GM19455 (cell line): ENCODE results near the gene TBC1D23.
"Not testable (repeated sequence)": the region's sequence is repeated elsewhere in the genome, so short reads cannot be mapped to it uniquely, and the experiment has no call there.

Source experiments
- ATAC-seq: cut with Tn5 transposase; IDR thresholded peaks from one replicate; pipeline ENCODE4 v1.9.1; 2021; ENCODE audit not compliant: unreplicated experiment

Gene TBC1D23

GRCh38 chr3:100295089-100295488 is 34.3 kb downstream of the TBC1D23 start:
- no peak for ATAC-seq

DNA sequence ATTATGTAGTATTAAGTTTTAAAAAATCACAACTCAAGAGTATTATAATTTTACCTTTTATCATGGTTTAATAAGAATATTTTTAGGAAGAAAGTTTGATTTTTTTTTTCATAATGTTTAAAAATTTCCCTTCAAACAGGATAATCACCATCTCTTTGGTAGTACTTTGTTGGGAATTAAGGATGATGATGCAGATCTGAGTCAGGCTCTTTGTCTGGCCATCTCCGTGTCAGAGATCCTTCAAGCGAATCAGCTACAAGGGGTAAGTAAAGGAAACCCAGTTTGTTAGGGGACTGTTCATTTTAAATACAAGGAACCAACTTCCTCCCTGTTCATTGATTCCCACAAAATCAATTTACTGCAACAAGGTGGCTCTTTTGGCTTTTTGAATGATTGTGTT is 37.0 kb downstream of the TBC1D23 start:
- ATAC-seq, result no peak

DNA sequence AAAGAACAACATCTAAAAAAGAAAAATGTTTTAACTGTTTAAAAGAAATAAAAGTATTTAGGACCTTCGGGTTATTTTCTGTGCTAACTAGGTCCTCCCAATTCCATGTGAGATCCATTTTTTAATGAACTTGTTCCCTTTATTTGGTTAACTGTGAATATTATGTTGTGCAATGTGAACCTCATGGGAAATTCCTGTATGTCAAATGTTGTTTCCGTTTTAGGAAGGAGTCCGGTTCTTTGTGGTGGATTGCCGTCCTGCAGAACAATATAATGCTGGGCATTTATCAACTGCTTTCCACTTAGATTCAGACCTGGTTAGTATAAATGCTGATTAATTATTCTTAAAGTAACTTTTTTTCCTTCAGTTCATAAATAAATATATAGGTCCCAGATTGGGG is 38.2 kb downstream of the TBC1D23 start:
- no peak for ATAC-seq

- no peak for ATAC-seq
Measured at GRCh38 chr3:100306695-100307094, 45.9 kb downstream of the TBC1D23 start.

GRCh38 chr3:100310355-100310965 is 49.7 kb downstream of the TBC1D23 start:
- ATAC-seq, result no peak

- no peak for ATAC-seq
Measured at GRCh38 chr3:100311011-100311410, 50.2 kb downstream of the TBC1D23 start.

DNA sequence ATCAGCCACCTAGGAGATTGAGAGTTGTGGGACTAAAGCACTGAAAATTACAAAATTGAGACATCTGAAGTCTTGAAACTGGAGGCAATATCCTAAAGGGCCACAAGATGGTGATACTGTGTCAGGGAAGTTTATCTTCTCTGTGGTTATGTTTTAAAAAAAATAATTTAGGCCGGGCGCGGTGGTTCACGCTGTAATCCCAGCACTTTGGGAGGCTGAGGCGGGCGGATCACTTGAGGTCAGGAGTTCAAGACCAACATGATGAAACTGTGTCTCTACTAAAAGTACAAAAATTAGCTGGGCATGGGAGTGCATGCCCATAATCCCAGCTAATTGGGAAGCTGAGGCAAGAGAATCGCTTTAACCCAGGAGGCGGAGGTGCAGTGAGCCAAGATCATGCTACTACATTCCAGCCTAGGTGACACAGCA is 55.9 kb downstream of the TBC1D23 start:
- peak; percentile 60 for ATAC-seq

DNA sequence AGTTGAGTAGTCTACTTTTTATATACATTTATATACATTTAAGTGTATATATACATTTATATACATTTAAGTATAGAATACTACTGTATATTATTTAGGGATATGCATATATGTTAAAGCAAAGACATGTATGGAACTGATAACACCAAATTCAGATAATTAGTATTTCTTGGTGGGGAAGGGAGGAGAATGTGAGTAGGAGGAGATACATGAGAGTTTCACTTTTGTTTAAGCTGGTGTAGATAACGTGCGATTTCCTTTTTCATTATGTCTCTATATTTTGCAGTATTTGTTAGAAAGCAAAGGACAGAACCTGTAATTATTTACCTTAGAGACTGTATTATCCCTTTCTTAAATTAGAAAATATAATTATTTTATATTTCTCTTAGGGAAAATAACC is 57.1 kb downstream of the TBC1D23 start:
- peak; percentile 52 for ATAC-seq

DNA sequence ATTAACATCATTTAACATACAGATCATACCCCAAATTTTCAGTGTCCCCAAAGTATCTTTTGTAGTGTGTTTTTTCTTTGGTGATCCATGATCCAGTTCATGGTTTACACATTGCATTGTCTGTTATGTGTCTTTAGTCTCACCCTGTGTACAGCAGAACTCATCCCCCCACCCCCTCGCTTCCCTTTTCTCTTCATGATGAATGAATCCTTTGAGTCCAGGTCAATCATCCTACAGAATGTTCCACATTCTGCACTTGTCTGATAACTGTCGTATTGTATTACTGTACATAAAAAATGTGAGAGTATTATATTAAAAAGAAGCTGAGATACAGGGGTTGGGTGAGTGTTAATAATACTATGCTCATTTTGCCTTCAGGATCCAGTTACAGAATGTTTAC is 59.2 kb downstream of the TBC1D23 start:
- ATAC-seq, result no peak

DNA sequence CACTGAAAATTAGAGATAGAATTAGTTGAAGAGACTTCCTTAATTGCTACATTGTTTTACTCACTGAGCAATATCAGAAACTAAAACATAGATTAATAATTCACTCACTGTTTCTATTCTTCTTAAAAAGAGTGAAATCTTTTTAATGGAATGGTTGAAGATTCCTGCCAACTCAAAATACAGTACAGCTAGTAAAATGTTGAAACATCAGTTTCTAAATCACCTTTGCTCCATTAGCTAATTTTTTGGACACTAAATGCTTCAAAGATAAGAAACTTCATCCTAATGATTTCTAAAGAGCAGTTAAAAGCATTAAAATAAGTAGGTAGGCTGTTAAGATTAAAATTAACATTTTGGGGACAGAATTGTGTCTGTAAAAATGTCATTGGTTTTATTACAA is 63.3 kb downstream of the TBC1D23 start:
- ATAC-seq, result no peak

GRCh38 chr3:100325827-100326226 is 65.0 kb downstream of the TBC1D23 start:
- ATAC-seq, result no peak

DNA sequence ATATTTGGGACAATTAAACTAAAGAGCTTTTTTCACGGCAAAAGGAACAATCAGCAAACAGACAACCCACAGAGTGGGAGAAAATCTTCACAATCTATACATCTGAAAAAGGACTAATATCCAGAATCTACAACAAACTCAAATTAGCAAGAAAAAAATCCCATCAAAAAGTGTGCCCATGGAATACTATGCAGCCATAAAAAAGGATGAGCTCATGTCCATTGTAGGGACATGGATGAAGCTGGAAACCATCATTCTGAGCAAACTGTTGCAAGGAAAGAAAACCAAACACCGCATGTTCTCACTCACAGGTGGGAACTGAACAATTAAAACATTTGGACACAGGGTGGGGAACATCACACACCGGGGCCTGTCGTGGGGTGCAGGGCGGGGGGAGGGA is 66.6 kb downstream of the TBC1D23 start:
- ATAC-seq, result not testable (repeated sequence)

DNA sequence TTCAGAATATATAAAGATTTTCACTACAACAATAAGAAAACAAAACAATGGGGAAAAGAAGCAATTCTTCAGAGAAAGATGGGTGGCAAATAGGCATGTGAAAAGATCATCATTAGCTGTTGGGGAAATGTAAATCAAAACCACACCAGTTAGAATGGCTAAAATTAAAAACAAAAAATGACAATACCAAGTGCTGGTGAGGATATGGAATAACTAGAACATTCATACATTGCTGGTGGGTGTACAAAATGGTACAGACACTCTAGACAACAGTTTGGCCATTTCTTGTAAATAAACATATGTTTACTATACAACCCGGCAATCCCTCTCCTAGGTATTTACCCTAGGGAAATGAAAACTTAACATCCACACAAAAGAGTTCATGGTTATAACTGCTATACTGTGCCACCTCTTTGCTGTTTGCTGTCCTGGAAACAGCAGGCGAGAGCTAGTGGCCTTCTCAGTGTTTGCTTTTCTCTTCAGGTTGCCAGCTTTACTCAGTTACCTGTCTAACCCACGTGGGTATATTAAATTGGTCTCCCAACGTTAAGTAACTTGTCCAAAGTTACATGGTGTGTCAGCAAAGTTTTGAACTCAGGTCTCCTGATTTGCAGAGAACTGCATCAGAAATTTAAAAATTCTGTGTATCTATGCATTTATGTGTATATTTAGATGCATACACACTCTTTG is 69.2 kb downstream of the TBC1D23 start:
- ATAC-seq, result no peak

DNA sequence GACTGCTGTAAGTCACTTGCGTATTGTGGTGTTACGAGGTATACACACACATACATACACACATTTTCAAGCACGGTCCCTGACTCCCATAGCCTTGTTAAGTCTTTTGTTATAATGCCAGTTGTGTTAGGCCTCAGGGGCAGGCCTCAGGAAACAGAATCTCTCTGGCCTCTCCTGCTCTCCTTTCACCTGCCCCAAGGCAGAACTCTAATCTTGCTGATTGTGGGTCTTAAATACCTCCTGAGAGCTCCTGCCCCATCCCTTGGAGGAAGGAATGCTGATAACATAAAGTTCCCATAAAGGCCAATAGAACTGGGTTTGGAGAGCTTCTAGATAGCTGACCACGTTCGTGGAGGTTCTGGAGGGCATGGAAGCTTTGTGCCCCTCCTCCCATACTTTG is 69.9 kb downstream of the TBC1D23 start:
- no peak for ATAC-seq

- ATAC-seq, result no peak
Measured at GRCh38 chr3:100331660-100332059, 70.9 kb downstream of the TBC1D23 start.

- ATAC-seq, result no peak
Measured at GRCh38 chr3:100333051-100333450, 72.3 kb downstream of the TBC1D23 start.

DNA sequence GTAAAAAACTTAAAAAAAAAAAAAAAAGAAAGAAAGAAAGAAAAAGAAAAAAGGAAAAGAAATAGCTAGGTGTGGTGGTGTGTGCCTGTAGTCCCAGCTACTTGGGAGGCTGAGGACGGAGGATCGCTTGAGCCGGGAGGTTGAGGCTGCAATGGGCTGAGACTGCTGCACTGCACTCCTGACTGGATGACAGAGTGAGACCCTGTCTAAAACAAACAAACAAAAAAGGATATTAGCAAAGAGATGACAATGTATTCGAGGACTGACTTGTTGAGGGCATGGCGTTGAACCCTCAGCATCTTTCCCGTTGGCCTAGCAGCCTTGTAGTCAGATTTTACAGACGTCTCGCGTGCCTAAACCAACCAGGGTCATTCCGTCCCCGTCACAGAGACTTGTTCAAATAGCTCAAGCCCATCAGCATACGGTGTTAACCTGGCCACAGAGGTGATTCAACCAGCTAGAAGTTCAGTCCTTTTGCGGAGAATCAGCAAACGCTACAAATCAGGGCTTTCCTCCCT is 73.2 kb downstream of the TBC1D23 start:
- peak; percentile 43 for ATAC-seq

- ATAC-seq, result peak; percentile 96
Measured at GRCh38 chr3:100334488-100335351, 73.9 kb downstream of the TBC1D23 start, which contains the start of gene NIT2. Gene NIT2, plus strand, starts transcription at chr3:100334757. Its CDS starts 35 bp downstream, at chr3:100334792.

DNA sequence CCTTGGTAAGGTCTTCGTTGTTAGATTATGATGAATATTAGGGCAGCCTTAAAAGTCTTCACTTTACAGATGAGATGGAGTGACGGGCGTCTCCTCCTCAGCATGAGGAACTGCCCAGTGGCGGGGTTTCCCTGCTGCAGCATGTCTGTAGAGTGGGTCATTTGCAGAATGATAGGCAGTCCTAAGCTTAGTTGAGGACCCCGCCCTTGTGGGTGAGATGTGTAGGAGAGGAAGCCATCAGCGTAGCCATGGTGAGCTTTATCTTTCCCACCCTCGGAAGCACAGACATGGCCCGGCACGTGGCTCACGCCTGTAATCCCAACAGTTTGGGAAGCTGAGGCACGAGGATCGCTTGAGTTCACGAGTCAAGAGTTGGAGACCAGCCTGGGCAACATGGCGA is 74.6 kb downstream of the TBC1D23 start:
- ATAC-seq, result no peak

GRCh38 chr3:100336229-100336628 is 75.4 kb downstream of the TBC1D23 start:
- not testable (repeated sequence) for ATAC-seq

- no peak for ATAC-seq
Measured at GRCh38 chr3:100338911-100339310, 78.1 kb downstream of the TBC1D23 start.

GRCh38 chr3:100339786-100340185 is 79.0 kb downstream of the TBC1D23 start:
- ATAC-seq, result no peak
